GM18870 (cell line): ENCODE measurements around the gene MACC1.
"Not testable (repeated sequence)": the region's sequence is repeated elsewhere in the genome, so short reads cannot be mapped to it uniquely, and the experiment has no call there.

Source experiments
- ATAC-seq: cut with Tn5 transposase; IDR thresholded peaks from one replicate; pipeline ENCODE4 v1.9.1; 2021; ENCODE audit warnings: moderate library complexity; ENCODE audit not compliant: unreplicated experiment

Gene MACC1

GRCh38 chr7:20136647-20137046 lies 80.5 kb downstream of the MACC1 start:
- no peak for ATAC-seq

GRCh38 chr7:20133803-20134202 lies 83.4 kb downstream of the MACC1 start:
- ATAC-seq: no peak

GRCh38 chr7:20132585-20132984 lies 84.6 kb downstream of the MACC1 start:
- ATAC-seq: no peak

GRCh38 chr7:20131776-20132175 lies 85.4 kb downstream of the MACC1 start:
- no peak for ATAC-seq

GRCh38 chr7:20129920-20130319 lies 87.3 kb downstream of the MACC1 start:
- ATAC-seq: no peak

- no peak for ATAC-seq
Measured at GRCh38 chr7:20128001-20128400, 89.2 kb downstream of the MACC1 start.

- not testable (repeated sequence) for ATAC-seq
Measured at GRCh38 chr7:20126060-20126459, 91.1 kb downstream of the MACC1 start.

GRCh38 chr7:20124087-20124486 lies 93.1 kb downstream of the MACC1 start:
- ATAC-seq: not testable (repeated sequence)

GRCh38 chr7:20122653-20123316 lies 94.4 kb downstream of the MACC1 start:
- ATAC-seq: not testable (repeated sequence)

- no peak for ATAC-seq
Measured at GRCh38 chr7:20122073-20122472, 95.1 kb downstream of the MACC1 start.

- no peak for ATAC-seq
Measured at GRCh38 chr7:20121404-20121803, 95.8 kb downstream of the MACC1 start.

GRCh38 chr7:20120611-20121168 lies 96.5 kb downstream of the MACC1 start:
- ATAC-seq: not testable (repeated sequence)

GRCh38 chr7:20116869-20117268 lies 100.3 kb downstream of the MACC1 start:
- ATAC-seq: no peak

GRCh38 chr7:20114468-20114867 lies 102.7 kb downstream of the MACC1 start:
- peak; percentile 83 for ATAC-seq

GRCh38 chr7:20113427-20114027 lies 103.7 kb downstream of the MACC1 start:
- ATAC-seq: peak; percentile 86

GRCh38 chr7:20112696-20113095 lies 104.5 kb downstream of the MACC1 start:
- no peak for ATAC-seq

GRCh38 chr7:20111821-20112542 lies 105.2 kb downstream of the MACC1 start:
- ATAC-seq: no peak

GRCh38 chr7:20107582-20107981 lies 109.6 kb downstream of the MACC1 start:
- no peak for ATAC-seq

GRCh38 chr7:20104696-20105095 lies 112.5 kb downstream of the MACC1 start:
- ATAC-seq: no peak

- no peak for ATAC-seq
Measured at GRCh38 chr7:20102982-20103381, 114.2 kb downstream of the MACC1 start.

- ATAC-seq: no peak
Measured at GRCh38 chr7:20095862-20096261, 121.3 kb downstream of the MACC1 start.

GRCh38 chr7:20095436-20095835 lies 121.7 kb downstream of the MACC1 start:
- no peak for ATAC-seq
